T-cell (primary cell): Measurements from ENCODE around the gene GRAPL. TPM values are rescaled to one million over a fixed set of nuclear protein-coding genes. Genes with fewer than 3 reads are reported as not detected.
"Not testable (repeated sequence)": the region's sequence is repeated elsewhere in the genome, so short reads cannot be mapped to it uniquely, and the experiment has no call there.

ENCODE experiments used
- ATAC-seq, 4 experiments: fragments of 200-7000 bp in 3 of 4; fragments of 150-1000 bp in 1 of 4; cut with Tn5 transposase; replicated peaks in 1 of 4; 1 replicate in 3 of 4; 2 replicates in 1 of 4; pipeline ENCODE4 v1.10.0; 2021; ENCODE audit warnings: moderate library complexity in 3 of 4, mild to moderate bottlenecking in 2 of 4, moderate number of reproducible peaks in 1 of 4
- CTCF ChIA-PET, 2 donors: fragments of 300-600 bp; sonication (Branson Sonifier 250); formaldehyde crosslinking; loops; one replicate each; lab custom pipeline; 2022; ENCODE audit warnings: antibody characterized with exemption in 2 of 2; lab: Charles Lee
- POLR2A ChIA-PET, 2 donors: fragments of 300-600 bp; sonication (Branson Sonifier 250); formaldehyde crosslinking; loops; one replicate each; lab custom pipeline; 2022; ENCODE audit warnings: antibody characterized with exemption in 2 of 2; lab: Charles Lee
- DNase-seq, 35 experiments: peaks; one replicate each; pipeline versions ENCODE4 v3.0.0 to v3.0.0-alpha.2; 2013 to 2023
- H3K27ac ChIP-seq: one replicate; pipeline ENCODE4 v1.5.1; 2013; ENCODE audit warnings: low read length
- H3K27me3 ChIP-seq, 2 experiments: replicated peaks in 1 of 2; 1 replicate in 1 of 2; 2 replicates in 1 of 2; pipeline versions ENCODE4 v1.6.1 to v1.7.0; 2013; ENCODE audit warnings: low read length in 1 of 2, mixed read lengths in 1 of 2; ENCODE audit not compliant: control insufficient read depth in 2 of 2, insufficient read depth in 2 of 2; ENCODE audit errors: extremely low read depth in 1 of 2
- H3K36me3 ChIP-seq, 2 donors: 1 replicate in 1 of 2; 2 replicates in 1 of 2; pipeline versions ENCODE4 v1.6.1 to v1.7.0; 2013; ENCODE audit warnings: low read length in 1 of 2; ENCODE audit not compliant: control insufficient read depth in 2 of 2, insufficient read depth in 1 of 2; ENCODE audit errors: extremely low read depth in 1 of 2
- H3K4me1 ChIP-seq, 2 experiments: 1 replicate in 1 of 2; 2 replicates in 1 of 2; pipeline versions ENCODE4 v1.6.1 to v1.7.0; 2013; ENCODE audit warnings: low read length in 2 of 2, mixed read lengths in 1 of 2; ENCODE audit not compliant: insufficient read depth in 2 of 2, control insufficient read depth in 1 of 2; ENCODE audit errors: extremely low read depth in 1 of 2
- H3K4me3 ChIP-seq, 2 donors: 1 replicate in 1 of 2; 2 replicates in 1 of 2; pipeline versions ENCODE4 v1.5.1 to v1.7.0; 2013; ENCODE audit warnings: mild to moderate bottlenecking in 2 of 2, low read length in 1 of 2, moderate library complexity in 1 of 2; ENCODE audit not compliant: control insufficient read depth in 1 of 2; ENCODE audit errors: extremely low read depth in 1 of 2
- H3K9me3 ChIP-seq: 2 replicates; pipeline ENCODE4 v1.7.0; 2013
- H3K27ac Mint-ChIP-seq, 2 donors: one replicate each; pipeline ENCODE4 v1.8.0; 2020 to 2021; ENCODE audit warnings: mild to moderate bottlenecking in 2 of 2, mixed read lengths in 2 of 2
- H3K27me3 Mint-ChIP-seq, 2 donors: one replicate each; pipeline ENCODE4 v1.8.0; 2021 to 2022; ENCODE audit warnings: mixed read lengths in 2 of 2
- H3K36me3 Mint-ChIP-seq: one replicate; pipeline ENCODE4 v1.8.0; 2021; ENCODE audit warnings: mixed read lengths
- H3K4me1 Mint-ChIP-seq, 3 donors: one replicate each; pipeline ENCODE4 v1.8.0; 2020 to 2022; ENCODE audit warnings: mixed read lengths in 3 of 3, mild to moderate bottlenecking in 1 of 3
- H3K4me3 Mint-ChIP-seq, 3 donors: one replicate each; pipeline ENCODE4 v1.8.0; 2020 to 2022; ENCODE audit warnings: mild to moderate bottlenecking in 3 of 3, mixed read lengths in 3 of 3, moderate library complexity in 3 of 3
- H3K9me3 Mint-ChIP-seq, 3 donors: one replicate each; pipeline ENCODE4 v1.8.0; 2020 to 2022; ENCODE audit warnings: mixed read lengths in 3 of 3
- WGBS: methylation state at CpG from one replicate; pipeline ENCODE4 v1.1.5; 2013; ENCODE audit warnings: missing lambda C conversion rate; ENCODE audit not compliant: insufficient coverage; 5-methylcytosine and 5-hydroxymethylcytosine counted together
- total RNA-seq, 35 experiments: library from RNA in 6 of 35; stranded (reverse) in 6 of 35; fragments of 120-200 nt in 1 of 35; gene quantifications; one replicate each; pipeline versions ENCODE4 v1.2.1 to v1.2.4 and lab custom pipeline; 2013 to 2026

Gene GRAPL
- total RNA-seq, 5 donors from 2014 or later (not counting 1 experiment from before 2014, with no cell fraction given): 28.0 to 106 (median 85.5) TPM

DNA sequence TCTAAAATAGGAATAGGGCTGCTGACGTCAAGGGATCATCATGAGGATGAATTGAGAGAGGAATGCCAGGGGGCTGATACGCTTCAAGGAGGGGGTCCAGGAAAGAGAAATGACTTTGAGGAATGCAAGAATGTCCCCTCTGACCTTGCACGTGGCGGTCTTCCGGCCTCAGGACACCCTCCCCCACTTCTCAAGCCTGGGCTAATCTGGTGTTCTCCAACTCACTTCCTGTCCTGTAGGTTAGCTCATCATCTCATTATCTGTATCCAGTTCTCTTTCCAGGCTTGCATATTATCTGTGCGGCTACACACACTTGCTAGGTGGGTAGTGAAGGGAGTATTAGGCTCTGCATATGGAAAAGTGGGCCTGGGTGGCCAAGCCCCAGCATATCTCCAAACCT is 18.9 kb upstream of the GRAPL start:
- H3K9me3 Mint-ChIP-seq, H3K27me3 ChIP-seq, H3K4me1 ChIP-seq, DNase-seq, H3K27ac ChIP-seq, H3K4me3 Mint-ChIP-seq, H3K27me3 Mint-ChIP-seq, H3K36me3 Mint-ChIP-seq, H3K27ac Mint-ChIP-seq, H3K4me3 ChIP-seq, H3K4me1 Mint-ChIP-seq, CTCF ChIA-PET, POLR2A ChIA-PET, H3K36me3 ChIP-seq, H3K9me3 ChIP-seq, ATAC-seq: not testable (repeated sequence)
- WGBS: no CpG with 5 or more reads among the region's 6 CpGs

DNA sequence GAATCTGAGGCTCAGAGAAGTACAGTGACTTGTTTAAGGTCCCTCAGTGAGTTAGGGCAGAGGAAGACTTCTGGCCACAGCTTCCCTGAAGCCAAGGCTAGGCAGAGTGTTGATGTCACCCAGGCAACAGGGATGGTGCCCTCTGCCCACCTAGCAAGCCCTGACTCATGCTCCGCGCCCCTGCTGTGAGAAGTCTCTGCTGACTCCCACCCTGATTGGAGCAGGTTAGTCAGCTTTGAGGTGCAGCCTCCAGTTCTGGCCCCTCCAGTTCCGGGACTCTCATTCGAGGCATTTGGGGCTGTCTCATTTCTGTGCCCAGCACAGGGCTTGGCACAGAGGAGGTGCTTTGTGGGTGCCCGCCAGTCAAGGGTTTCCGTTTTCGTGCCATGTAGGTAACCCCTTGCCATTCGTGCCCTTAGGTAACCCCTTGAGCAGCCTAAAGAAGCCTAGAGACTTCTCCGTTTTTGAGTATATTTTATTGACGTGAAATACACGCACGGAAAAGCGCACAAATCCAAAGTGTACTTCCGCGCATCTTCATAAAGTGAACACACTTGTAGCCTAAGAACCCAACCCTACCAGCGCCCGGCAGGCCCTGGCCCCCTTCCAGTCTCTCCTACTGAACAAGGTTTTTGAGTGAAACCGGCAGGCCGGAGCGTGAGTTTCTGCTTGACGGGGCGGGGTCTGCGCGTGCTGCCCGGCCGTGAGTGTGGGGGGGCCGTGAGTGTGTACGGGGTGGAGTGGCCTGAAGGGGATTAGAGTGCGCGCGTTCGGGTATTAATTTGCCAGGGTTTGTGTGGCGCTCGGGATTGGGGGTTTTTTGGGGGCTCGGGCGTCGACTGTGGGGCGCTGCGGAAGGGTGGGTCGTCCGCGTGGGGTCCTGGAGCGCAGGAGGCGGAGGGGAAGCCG is 16.9 kb upstream of the GRAPL start:
- H3K27me3 ChIP-seq, H3K9me3 Mint-ChIP-seq, H3K36me3 ChIP-seq, H3K27ac Mint-ChIP-seq, POLR2A ChIA-PET, H3K4me3 ChIP-seq, H3K4me1 Mint-ChIP-seq, H3K36me3 Mint-ChIP-seq, H3K9me3 ChIP-seq, H3K4me3 Mint-ChIP-seq, CTCF ChIA-PET, H3K4me1 ChIP-seq, H3K27ac ChIP-seq, DNase-seq, H3K27me3 Mint-ChIP-seq: not testable (repeated sequence)
- no CpG with 5 or more reads among the region's 45 CpGs for WGBS
- peak; percentile 47 to 65 (median 51) for ATAC-seq

DNA sequence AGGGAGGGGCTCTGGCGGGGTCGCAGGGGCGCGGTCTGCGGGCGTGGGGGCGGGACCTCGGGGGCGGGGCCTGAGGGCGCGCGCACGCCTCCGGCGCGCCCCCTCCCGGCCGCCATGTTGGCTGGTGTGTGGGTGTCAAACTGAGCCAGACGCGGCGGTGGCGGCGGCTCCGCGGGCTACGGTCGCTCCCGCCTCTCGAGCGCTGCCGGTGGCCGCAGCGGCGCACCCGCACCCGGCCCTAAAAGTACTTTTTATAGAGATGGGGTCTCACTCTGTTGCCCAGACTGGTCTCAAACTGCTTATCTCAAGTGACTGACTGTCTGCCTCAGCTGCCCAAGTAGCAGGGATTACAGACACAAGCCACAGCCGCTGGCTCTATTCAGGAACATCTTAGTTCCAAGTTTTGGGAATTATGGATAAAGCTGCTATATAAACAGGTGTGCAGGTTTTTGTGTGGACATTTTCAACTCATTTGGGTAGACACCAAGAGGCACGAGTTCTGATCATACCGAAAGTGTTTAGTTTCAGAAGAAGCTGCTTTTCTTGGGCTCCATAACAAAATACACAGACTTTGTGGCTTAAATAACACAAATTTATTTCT is 16.2 kb upstream of the GRAPL start:
- H3K4me3 Mint-ChIP-seq: peak overlapping the region; percentile 36 to 75 (median 69)

DNA sequence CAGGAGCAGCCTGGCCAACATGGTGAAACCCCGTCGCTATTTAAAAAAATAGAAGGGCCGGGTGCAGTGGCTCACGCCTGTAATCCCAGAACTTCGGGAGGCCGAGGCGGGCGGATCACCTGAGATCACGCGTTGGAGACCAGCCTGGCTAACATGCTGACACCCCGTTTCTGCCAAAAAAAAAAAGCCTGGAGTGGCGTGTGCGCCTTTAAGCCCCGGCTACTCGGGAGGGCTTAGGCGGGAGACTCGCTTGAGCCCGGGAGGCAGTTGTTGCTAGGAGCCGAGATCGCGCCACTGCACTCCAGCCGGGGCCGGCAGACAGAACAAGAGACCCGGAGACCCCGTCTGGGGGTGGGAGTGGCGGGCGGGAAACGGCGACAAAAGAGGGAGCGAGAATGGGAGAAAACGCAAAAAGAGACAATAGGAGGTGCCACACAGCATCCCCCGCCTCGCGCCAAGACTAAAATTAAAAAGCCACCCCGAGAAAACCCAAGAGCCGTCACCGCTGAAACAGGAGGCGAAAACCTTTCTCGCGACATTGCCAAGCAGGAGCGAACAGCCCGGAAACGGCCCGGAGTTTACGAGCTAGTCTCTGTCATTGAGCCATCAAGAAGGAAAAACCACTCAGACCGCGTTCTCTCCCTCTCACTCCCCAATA is 15.5 kb upstream of the GRAPL start:
- POLR2A ChIA-PET, H3K36me3 ChIP-seq, H3K4me1 Mint-ChIP-seq, H3K27me3 Mint-ChIP-seq, H3K27ac ChIP-seq, H3K4me1 ChIP-seq, H3K9me3 Mint-ChIP-seq, H3K27me3 ChIP-seq, H3K9me3 ChIP-seq, CTCF ChIA-PET, H3K36me3 Mint-ChIP-seq: not testable (repeated sequence)
- WGBS: 0% methylated on average over 6 of the region's 47 CpGs
- ATAC-seq (peak; percentile 4 to 47 (median 12)), DNase-seq (peak in 23 of 35 experiments; percentile 6 to 64 (median 32))
- peak overlapping the region in 1 of 2 donors; percentile 59 for H3K27ac Mint-ChIP-seq
- peak overlapping the region; percentile 57 to 77 (median 69) for H3K4me3 Mint-ChIP-seq
- peak overlapping the region in 1 of 2 donors; percentile 35 for H3K4me3 ChIP-seq

More for the DNA sequence above, 16.2 kb upstream of the GRAPL start:
- 0% methylated on average over 34 of the region's 39 CpGs for WGBS
- H3K36me3 ChIP-seq, H3K27ac Mint-ChIP-seq, H3K4me1 Mint-ChIP-seq, H3K36me3 Mint-ChIP-seq, H3K27ac ChIP-seq, CTCF ChIA-PET, H3K9me3 ChIP-seq, H3K9me3 Mint-ChIP-seq, H3K4me1 ChIP-seq, H3K27me3 ChIP-seq, POLR2A ChIA-PET, H3K27me3 Mint-ChIP-seq: not testable (repeated sequence)
- H3K4me3 ChIP-seq: peak overlapping the region; percentile 49 to 59
- ATAC-seq (peak; percentile 67 to 84 (median 82)), DNase-seq (peak in 33 of 35 experiments; percentile 24 to 79 (median 48))

DNA sequence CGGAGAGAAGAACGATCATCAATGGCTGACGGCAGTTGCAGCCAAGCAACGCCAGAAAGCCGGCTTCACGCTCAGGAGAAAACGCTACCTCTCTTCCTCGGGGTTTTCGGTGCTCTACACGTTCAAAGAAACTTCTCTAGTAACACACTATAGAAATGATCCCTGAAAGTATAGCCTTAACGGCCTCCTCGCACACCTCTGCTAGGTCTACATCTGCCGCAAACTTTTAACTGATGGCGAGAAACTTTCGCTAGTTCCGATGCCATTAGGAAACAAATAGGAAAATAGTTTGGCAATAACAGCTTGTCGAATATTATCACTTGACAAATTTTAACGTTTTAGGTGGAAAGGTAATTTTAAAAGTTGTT is 14.9 kb upstream of the GRAPL start:
- WGBS: no CpG with 5 or more reads among the region's 18 CpGs
- DNase-seq: peak in 8 of 35 experiments; percentile 0 to 37 (median 6)
- CTCF ChIA-PET, H3K9me3 ChIP-seq, H3K27ac ChIP-seq, H3K27me3 ChIP-seq, H3K36me3 ChIP-seq, H3K4me1 Mint-ChIP-seq, ATAC-seq, H3K4me3 ChIP-seq, H3K27me3 Mint-ChIP-seq, H3K36me3 Mint-ChIP-seq, H3K27ac Mint-ChIP-seq, H3K4me1 ChIP-seq, POLR2A ChIA-PET, H3K9me3 Mint-ChIP-seq: not testable (repeated sequence)
- peak overlapping the region in 1 of 3 donors; percentile 69 for H3K4me3 Mint-ChIP-seq

DNA sequence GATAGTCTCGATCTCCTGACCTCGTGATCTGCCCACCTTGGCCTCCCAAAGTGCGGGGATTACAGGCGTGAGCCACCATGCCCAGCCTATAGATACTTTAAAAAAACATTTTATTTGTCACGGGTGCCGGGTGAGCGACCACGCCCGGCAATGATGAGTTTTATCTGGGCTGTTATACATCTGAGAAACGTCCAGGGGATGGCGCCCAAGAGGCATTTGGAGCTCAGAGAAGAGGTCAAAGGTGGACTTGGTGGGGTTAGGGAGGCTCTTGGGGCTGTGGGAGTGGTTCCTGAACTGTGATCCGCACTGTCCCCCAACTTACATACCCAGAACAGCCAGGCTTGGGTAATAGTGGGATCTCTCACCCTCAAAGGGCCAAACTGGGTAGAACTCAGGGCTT is 8.7 kb upstream of the GRAPL start:
- H3K4me3 Mint-ChIP-seq, CTCF ChIA-PET, H3K4me3 ChIP-seq, H3K9me3 Mint-ChIP-seq, H3K4me1 ChIP-seq, H3K27me3 Mint-ChIP-seq, H3K27me3 ChIP-seq, POLR2A ChIA-PET, DNase-seq, H3K4me1 Mint-ChIP-seq, H3K27ac Mint-ChIP-seq, H3K36me3 ChIP-seq, H3K9me3 ChIP-seq, H3K36me3 Mint-ChIP-seq, H3K27ac ChIP-seq: not testable (repeated sequence)
- no CpG with 5 or more reads among the region's 12 CpGs for WGBS
- peak; percentile 78 to 96 (median 90) for ATAC-seq
